GM12874 (cell line): ENCODE data around the gene GATA5.
A peak's percentile ranks its signal among the peaks of the same experiment; 100 is the strongest.

ENCODE experiments used
- TF ChIP-seq, protein P1 (sequence below): IDR thresholded peaks from 2 replicates; pipeline ENCODE4 v1.5.1; 2011; ENCODE audit warnings: low read depth, mild to moderate bottlenecking, control low read depth, low read length, moderate library complexity; ENCODE audit not compliant: insufficient read depth

GATA5 gene

DNA sequence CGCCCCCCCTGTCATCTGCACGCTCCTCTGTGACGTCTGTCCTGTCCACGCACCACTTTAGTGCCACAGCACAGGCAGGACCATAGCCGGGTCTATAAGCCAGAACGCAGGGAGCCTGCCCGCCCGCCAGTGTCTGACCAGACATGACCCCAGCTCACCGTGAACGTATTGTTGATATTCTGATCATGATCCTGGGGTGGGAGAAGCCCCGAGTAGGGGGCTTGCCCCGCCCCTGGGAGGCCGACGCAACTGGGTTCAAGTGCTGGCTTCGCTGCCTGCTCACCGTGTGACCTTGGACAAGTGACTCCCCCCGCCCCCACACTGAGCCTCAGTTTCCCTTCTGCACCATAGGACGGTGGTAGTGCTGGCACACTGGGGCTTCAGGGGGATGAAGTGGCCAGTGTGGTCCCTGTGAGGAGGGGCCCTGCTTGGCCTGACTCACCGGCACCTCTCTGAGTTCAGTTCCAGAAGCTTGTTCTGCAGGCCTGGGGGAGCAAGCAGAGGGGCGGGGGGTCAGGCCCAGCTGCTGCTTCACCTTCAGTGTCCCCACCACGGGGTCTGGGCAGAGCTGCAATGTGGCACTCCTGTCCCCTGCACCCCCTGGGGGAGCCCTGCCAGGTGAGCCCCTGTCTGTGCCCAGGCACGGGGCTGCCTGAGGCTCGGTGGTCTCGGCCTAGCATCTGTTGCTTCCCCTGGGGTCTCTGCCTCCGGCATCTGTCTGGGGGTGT is 57.6 kb downstream of the GATA5 start:
- TF ChIP-seq, protein P1, sequence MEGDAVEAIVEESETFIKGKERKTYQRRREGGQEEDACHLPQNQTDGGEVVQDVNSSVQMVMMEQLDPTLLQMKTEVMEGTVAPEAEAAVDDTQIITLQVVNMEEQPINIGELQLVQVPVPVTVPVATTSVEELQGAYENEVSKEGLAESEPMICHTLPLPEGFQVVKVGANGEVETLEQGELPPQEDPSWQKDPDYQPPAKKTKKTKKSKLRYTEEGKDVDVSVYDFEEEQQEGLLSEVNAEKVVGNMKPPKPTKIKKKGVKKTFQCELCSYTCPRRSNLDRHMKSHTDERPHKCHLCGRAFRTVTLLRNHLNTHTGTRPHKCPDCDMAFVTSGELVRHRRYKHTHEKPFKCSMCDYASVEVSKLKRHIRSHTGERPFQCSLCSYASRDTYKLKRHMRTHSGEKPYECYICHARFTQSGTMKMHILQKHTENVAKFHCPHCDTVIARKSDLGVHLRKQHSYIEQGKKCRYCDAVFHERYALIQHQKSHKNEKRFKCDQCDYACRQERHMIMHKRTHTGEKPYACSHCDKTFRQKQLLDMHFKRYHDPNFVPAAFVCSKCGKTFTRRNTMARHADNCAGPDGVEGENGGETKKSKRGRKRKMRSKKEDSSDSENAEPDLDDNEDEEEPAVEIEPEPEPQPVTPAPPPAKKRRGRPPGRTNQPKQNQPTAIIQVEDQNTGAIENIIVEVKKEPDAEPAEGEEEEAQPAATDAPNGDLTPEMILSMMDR, result no peak

DNA sequence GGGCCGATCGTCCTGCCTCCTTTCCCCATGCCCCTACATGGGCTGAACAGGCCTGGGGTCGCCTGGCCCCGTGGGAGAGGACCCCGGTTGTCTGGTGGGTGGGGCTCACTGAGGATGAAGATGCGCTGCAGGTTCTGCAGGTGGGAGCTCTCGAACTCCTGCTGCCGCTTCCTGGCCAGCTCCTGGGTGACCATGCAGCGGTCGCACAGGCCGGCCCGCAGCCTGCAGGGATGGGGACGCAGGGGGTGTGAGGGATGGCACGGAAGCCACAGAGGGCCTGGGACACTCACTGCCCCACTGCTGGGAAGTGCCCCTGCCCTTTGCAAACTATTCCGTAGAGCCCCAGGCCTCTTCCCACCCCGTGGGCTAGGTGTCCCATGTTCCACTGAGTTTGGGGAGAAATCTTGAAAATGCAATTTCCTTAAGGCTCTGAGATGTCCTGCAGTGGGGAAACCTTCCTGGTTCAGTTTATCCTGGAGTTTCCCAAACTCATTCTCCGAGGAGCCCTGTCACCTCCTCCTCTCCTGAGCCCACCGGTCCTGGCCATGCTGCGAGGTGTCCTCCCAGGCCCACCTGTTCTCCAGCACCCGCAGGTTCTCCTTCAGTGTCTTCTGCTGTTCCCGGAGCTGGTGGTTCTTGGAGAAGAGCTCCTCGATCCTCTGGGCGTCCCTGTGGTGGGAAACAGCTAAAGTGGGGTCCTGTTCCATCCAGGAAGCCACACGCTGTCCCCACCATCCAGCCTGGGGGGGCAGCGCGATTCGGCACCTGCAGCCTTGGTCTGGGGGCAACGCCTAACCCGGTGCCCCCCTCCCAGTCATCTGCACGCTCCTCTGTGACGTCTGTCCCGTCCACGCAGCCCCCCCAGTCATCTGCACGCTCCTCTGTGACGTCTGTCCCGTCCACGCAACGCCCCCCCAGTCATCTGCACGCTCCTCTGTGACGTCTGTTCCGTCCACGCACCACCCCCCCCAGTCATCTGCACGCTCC is 58.9 kb downstream of the GATA5 start:
- TF ChIP-seq, protein P1, result no peak

DNA sequence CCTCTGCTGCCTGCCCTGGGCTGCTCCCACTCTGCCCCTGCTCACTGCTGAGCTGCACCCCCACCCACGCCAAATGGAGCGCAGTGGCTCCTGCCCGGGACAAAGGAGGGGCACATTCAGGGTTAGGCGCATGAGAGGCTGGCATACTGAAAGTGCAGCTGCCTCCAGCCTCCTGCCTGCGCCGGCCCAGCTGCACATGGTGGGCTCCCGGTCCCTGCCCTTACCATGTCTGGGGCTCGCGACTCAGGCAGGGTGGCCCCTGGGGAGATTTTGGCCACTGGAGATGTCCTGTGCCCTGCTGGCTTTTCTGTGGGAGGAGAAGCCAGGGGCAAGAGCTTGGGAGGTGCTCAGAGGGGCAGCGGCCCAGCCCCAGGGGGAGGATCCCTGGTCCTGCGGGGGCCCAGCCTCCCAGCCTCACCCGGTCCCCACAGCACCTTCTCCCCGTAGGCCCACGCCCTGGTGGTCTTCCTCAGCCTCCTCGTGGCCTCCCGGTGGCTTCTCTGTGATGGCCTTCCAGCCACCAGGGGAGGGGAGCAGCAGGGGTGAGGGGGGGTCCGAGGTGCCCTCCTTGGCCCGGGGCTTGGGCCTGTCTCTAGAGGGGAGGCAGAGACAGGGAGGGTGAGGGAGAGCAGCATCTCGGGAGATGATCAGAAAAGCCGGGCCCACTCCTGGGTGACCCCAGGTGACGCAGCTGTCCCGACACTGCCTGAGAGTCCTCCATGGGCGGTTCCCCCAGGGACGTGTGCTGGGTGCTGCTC is 60.3 kb downstream of the GATA5 start:
- TF ChIP-seq, protein P1, result no peak

DNA sequence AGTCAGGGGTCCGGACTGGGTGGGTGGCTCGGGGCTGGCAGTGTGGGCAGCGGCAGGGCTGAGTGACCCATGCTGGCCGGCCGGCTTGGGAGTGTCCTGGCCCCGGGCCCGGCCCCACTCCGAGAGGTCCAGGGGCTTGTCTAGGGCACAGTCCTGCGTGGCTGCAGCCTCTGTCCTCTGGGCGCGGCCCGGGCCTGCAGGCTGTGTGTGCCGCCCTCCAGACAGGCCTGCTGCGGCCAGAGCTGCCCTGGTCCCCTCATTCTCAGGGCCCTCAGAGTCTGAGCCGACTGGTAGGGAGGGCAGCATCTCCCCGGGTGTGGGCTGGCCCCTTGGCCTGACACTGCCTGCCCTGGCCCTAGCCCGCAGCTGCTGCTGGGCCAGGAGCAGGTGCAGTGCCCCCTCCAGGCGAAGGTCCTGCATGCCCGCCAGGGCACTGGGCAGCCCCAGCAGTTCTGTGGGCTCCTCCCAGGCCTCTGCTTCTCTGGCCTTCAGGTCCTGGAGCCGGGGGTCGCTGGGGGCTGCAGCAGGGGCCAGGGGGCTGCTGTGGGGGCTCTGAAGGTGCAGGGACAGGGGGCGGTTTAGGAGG is 61.8 kb downstream of the GATA5 start:
- TF ChIP-seq, protein P1, result 0 out of 2 replicates have a peak, but pooled peaks have one; percentile 20
